ENCODE data around the gene NMNAT2. TPM values are rescaled to one million over a fixed set of nuclear protein-coding genes. Genes with fewer than 3 reads are reported as not detected.

The NMNAT2 gene
- total RNA-seq, 1 donor from 2014 or later, result 1.7 TPM

DNA sequence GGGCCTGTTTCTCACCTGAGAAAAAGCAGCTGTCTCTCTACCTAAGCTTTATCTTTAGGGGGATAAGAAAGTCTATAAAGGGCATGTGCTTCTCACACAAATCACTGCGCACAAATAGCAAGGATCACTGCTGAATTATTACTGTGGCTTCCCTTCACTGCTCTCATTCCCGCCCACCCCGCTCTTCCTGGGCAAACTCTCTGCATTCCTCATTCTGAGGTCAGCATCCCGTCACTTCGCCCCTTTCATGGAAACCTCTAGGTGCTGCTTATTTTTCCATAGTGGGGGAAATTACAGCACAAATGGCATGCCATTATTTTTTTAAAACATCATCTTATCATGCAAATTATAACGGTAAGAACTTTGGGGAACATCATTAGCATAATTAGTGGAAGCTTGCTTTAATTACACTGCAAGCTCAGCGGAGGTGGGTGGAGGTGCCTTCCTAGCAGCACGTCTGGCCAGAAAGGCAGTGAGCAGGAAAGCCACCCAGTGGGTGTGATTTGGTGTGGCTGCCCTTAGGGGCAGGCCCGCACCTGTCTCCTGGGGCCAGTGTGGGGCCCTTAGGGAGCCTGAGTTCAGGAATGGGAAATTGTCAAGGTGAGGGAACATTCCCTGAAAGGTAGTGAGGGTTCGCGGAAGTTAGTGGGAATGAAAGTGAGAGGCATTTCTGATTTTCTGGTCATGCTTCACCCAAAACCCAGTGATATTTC is 126.2 kb downstream of the NMNAT2 start:
- H3K27me3 ChIP-seq, result no peaks in the 10 kb centered on the region
- H3K4me1 ChIP-seq, result peaks cover 12% of the 10 kb centered on the region
- H3K4me3 ChIP-seq, result no peak overlapping the region
- H3K9me3 ChIP-seq, result no peaks in the 10 kb centered on the region
- intact Hi-C loops (cut with DNase I), result no loop called here
- TF ChIP-seq, protein P1, sequence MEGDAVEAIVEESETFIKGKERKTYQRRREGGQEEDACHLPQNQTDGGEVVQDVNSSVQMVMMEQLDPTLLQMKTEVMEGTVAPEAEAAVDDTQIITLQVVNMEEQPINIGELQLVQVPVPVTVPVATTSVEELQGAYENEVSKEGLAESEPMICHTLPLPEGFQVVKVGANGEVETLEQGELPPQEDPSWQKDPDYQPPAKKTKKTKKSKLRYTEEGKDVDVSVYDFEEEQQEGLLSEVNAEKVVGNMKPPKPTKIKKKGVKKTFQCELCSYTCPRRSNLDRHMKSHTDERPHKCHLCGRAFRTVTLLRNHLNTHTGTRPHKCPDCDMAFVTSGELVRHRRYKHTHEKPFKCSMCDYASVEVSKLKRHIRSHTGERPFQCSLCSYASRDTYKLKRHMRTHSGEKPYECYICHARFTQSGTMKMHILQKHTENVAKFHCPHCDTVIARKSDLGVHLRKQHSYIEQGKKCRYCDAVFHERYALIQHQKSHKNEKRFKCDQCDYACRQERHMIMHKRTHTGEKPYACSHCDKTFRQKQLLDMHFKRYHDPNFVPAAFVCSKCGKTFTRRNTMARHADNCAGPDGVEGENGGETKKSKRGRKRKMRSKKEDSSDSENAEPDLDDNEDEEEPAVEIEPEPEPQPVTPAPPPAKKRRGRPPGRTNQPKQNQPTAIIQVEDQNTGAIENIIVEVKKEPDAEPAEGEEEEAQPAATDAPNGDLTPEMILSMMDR (IDR thresholded peaks at IDR 0.05), result no peak
- TF ChIP-seq POLR2A (IDR thresholded peaks at IDR 0.05) (no peak), POLR2AphosphoS5 (IDR thresholded peaks at IDR 0.05; ENCODE audit: insufficient read depth in 1 of 2, low read depth in 1 of 2) (no peak)
- no peak for DNase-seq (ENCODE audit: extremely low spot score in 2 of 2)
- H3K36me3 ChIP-seq, result no peaks in the 10 kb centered on the region
- H3K27ac ChIP-seq, result peak overlapping the region; percentile 24

- peak overlapping the region; percentile 24 for H3K27ac ChIP-seq
These were observed 126.9 kb downstream of the NMNAT2 start for GRCh38 chr1:183291216-183291762.

DNA sequence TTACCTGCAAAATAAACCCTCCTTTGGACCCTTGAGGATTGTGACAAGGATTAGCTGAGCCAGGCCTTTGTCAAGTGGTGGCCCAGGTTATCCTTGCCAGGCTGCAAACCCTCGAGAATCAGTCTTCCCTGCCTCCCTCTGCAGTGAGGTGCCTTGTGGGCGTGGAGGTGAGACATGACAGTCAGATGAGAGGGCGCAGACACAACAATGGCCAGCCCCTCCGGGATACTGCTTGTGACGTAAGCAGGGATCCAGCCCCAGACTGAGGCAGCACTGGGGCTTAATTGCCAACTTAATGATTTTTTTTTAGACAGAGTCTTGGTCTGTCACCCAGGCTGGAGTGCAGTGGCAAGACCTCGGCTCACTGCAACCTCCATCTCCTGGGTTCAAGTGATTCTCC is 127.6 kb downstream of the NMNAT2 start:
- Histone ChIP-seq H3K4me1 (peaks cover 12% of the 10 kb centered on the region), H3K27me3 (no peaks in the 10 kb centered on the region), H3K9me3 (no peaks in the 10 kb centered on the region), H3K4me3 (no peak overlapping the region), H3K36me3 (no peaks in the 10 kb centered on the region), H3K27ac (no peak overlapping the region)
- TF ChIP-seq POLR2A (IDR thresholded peaks at IDR 0.05) (no peak), POLR2AphosphoS5 (IDR thresholded peaks at IDR 0.05; ENCODE audit: insufficient read depth in 1 of 2, low read depth in 1 of 2) (no peak)
- TF ChIP-seq, protein P1 (IDR thresholded peaks at IDR 0.05), result no peak
- intact Hi-C loops (cut with DNase I), result no loop called here
- no peak for DNase-seq (ENCODE audit: extremely low spot score in 2 of 2)

More at GRCh38 chr1:183291216-183291762, 126.9 kb downstream of the NMNAT2 start:
- no peak overlapping the region for H3K4me3 ChIP-seq
- no peaks in the 10 kb centered on the region for H3K27me3 ChIP-seq
- intact Hi-C loops (cut with DNase I), result no loop called here
- peaks cover 12% of the 10 kb centered on the region for H3K4me1 ChIP-seq
- no peak for DNase-seq (ENCODE audit: extremely low spot score in 2 of 2)
- H3K9me3 ChIP-seq, result no peaks in the 10 kb centered on the region
- no peaks in the 10 kb centered on the region for H3K36me3 ChIP-seq
- TF ChIP-seq POLR2A (IDR thresholded peaks at IDR 0.05), result no peak

DNA sequence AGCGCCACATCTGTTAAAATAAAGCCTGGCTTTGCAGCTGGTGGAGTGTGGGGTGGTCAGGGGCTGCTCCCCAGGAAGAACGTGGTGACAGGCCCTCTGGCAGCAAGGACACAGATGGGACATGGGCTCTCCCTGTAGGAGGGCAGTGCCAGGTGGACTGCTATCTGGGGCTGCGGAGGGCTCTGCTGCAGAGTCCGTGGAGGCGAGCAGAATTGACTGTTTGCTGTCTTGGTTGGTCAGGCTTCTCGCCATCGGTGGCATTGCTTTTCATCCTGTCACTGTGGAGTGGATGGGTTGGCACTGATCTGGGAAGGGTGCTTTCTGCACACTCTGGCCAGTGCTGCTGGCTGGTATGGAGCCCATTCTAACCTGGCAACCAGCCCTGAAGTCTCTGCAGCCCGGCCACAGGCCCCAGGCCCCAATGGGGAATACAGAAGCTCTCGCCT is 129.1 kb downstream of the NMNAT2 start:
- Histone ChIP-seq H3K27me3 (no peaks in the 10 kb centered on the region), H3K27ac (no peak overlapping the region), H3K4me1 (peaks cover 13% of the 10 kb centered on the region), H3K9me3 (no peaks in the 10 kb centered on the region), H3K4me3 (no peak overlapping the region), H3K36me3 (no peaks in the 10 kb centered on the region)
- DNase-seq (ENCODE audit: extremely low spot score in 2 of 2), result no peak
- intact Hi-C loops (cut with DNase I), result loop anchor here (10.0 kb wide), 1 partner anchor 324 kb away; no protein-coding TSS in a partner anchor
- TF ChIP-seq, protein P1 (IDR thresholded peaks at IDR 0.05), result no peak
- no peak for TF ChIP-seq POLR2AphosphoS5 (IDR thresholded peaks at IDR 0.05; ENCODE audit: insufficient read depth in 1 of 2, low read depth in 1 of 2)
- no peak for TF ChIP-seq POLR2A (IDR thresholded peaks at IDR 0.05)

- intact Hi-C loops (cut with DNase I), result loop anchor here (10.0 kb wide), 1 partner anchor 324 kb away; no protein-coding TSS in a partner anchor
- Histone ChIP-seq H3K27ac (no peak overlapping the region), H3K9me3 (no peaks in the 10 kb centered on the region), H3K36me3 (no peaks in the 10 kb centered on the region), H3K27me3 (no peaks in the 10 kb centered on the region), H3K4me3 (no peak overlapping the region), H3K4me1 (peaks cover 17% of the 10 kb centered on the region)
- no peak for DNase-seq (ENCODE audit: extremely low spot score in 2 of 2)
- TF ChIP-seq POLR2AphosphoS5 (IDR thresholded peaks at IDR 0.05; ENCODE audit: insufficient read depth in 1 of 2, low read depth in 1 of 2) (no peak), POLR2A (IDR thresholded peaks at IDR 0.05) (no peak)
- TF ChIP-seq, protein P1 (IDR thresholded peaks at IDR 0.05), result no peak
These were observed 129.6 kb downstream of the NMNAT2 start for GRCh38 chr1:183288583-183288982.
